IMR-90 (cell line): ENCODE measurements around the gene SYT2. TPM values are rescaled to one million over a fixed set of nuclear protein-coding genes. Genes with fewer than 3 reads are reported as not detected.

Experiments
- ATAC-seq: fragments of 200-7000 bp; cut with Tn5 transposase; 2 replicates; pipeline ENCODE4 v1.9.1; 2020; ENCODE audit warnings: low read depth, mild to moderate bottlenecking, moderate library complexity
- BruUV-seq: library from RNA; stranded (reverse); fragments of 400-500 nt; replicated peaks from 2 replicates; lab custom pipeline; 2021; lab: Mats Ljungman, UMichigan
- CTCF ChIA-PET: fragments of 300-600 bp; formaldehyde crosslinking; extraction: SDS; loops from one replicate; lab custom pipeline; 2021; ENCODE audit warnings: antibody characterized with exemption; lab: Yijun Ruan, JAX
- POLR2A ChIA-PET: fragments of 300-600 bp; sonication (Branson Sonifier 250); formaldehyde crosslinking; loops from one replicate; lab custom pipeline; 2022; ENCODE audit warnings: antibody characterized with exemption; ENCODE audit not compliant: unreplicated experiment; lab: Charles Lee
- DNase-seq: peaks from one replicate; pipeline ENCODE4 v3.0.0; 2013
- H2AFZ ChIP-seq: replicated peaks from 2 replicates; pipeline ENCODE3; 2013; ENCODE audit warnings: low read length, mild to moderate bottlenecking; ENCODE audit not compliant: poor library complexity
- H2AK5ac ChIP-seq: 2 replicates; pipeline ENCODE4 v1.6.1; 2013; ENCODE audit warnings: low read depth, low read length, inconsistent platforms
- H2AK9ac ChIP-seq: replicated peaks from 2 replicates; pipeline ENCODE3; 2013; ENCODE audit warnings: mild to moderate bottlenecking, low read depth, low read length, moderate library complexity; ENCODE audit not compliant: poor library complexity
- H2BK120ac ChIP-seq: 2 replicates; pipeline ENCODE4 v1.6.1; 2013; ENCODE audit warnings: low read depth, low read length, inconsistent platforms
- H2BK15ac ChIP-seq: 3 replicates; pipeline ENCODE4 v1.6.1; 2013; ENCODE audit warnings: low read depth, low read length, inconsistent platforms
- H2BK20ac ChIP-seq: 2 replicates; pipeline ENCODE4 v1.6.1; 2013; ENCODE audit warnings: low read depth, mild to moderate bottlenecking, inconsistent platforms, low read length, moderate library complexity
- H2BK5ac ChIP-seq: 2 replicates; pipeline ENCODE4 v1.6.1; 2013; ENCODE audit warnings: mild to moderate bottlenecking, low read depth, low read length, inconsistent platforms; ENCODE audit not compliant: poor library complexity, severe bottlenecking
- H3K14ac ChIP-seq: replicated peaks from 2 replicates; pipeline ENCODE4 v1.6.1; 2013; ENCODE audit warnings: low read depth, low read length, inconsistent platforms
- H3K18ac ChIP-seq: 2 replicates; pipeline ENCODE4 v1.6.1; 2013; ENCODE audit warnings: low read depth, low read length, control low read depth
- H3K23ac ChIP-seq: 2 replicates; pipeline ENCODE4 v1.6.1; 2013; ENCODE audit warnings: low read depth, low read length, inconsistent platforms
- H3K27ac ChIP-seq: 2 replicates; pipeline ENCODE4 v1.5.1; 2013; ENCODE audit warnings: mild to moderate bottlenecking, control low read depth, low read length; ENCODE audit not compliant: insufficient read depth
- H3K27me3 ChIP-seq: 2 replicates; pipeline ENCODE4 v1.6.1; 2013; ENCODE audit warnings: low read length; ENCODE audit not compliant: control insufficient read depth, insufficient read depth
- H3K36me3 ChIP-seq: 2 replicates; pipeline ENCODE4 v1.6.1; 2013; ENCODE audit warnings: low read length, mixed read lengths; ENCODE audit not compliant: control insufficient read depth, insufficient read depth
- H3K4ac ChIP-seq: 2 replicates; pipeline ENCODE4 v1.6.1; 2013; ENCODE audit warnings: low read depth, low read length, inconsistent platforms
- H3K4me1 ChIP-seq: 2 replicates; pipeline ENCODE4 v1.6.1; 2013; ENCODE audit warnings: low read length, mixed read lengths; ENCODE audit not compliant: control insufficient read depth, insufficient read depth
- H3K4me2 ChIP-seq: 2 replicates; pipeline ENCODE4 v1.6.1; 2013; ENCODE audit warnings: low read depth, mild to moderate bottlenecking, control low read depth, low read length, moderate library complexity
- H3K4me3 ChIP-seq: 2 replicates; pipeline ENCODE4 v1.5.1; 2013; ENCODE audit warnings: low read depth, mild to moderate bottlenecking, control low read depth, low read length, moderate library complexity; ENCODE audit not compliant: insufficient read depth
- H3K56ac ChIP-seq: 2 replicates; pipeline ENCODE4 v1.6.1; 2013; ENCODE audit warnings: low read length, inconsistent platforms; ENCODE audit not compliant: insufficient read depth; ENCODE audit errors: extremely low read depth
- H3K79me1 ChIP-seq, 2 experiments: 2 replicates each; pipeline ENCODE4 v1.6.1; 2013; ENCODE audit warnings: low read length in 2 of 2, inconsistent platforms in 1 of 2, low read depth in 1 of 2
- H3K9ac ChIP-seq: 2 replicates; pipeline ENCODE4 v1.6.1; 2013; ENCODE audit warnings: low read depth, low read length, control low read depth
- H3K9me1 ChIP-seq: 2 replicates; pipeline ENCODE4 v1.6.1; 2013; ENCODE audit warnings: low read length, inconsistent platforms; ENCODE audit not compliant: insufficient read depth
- H3K9me3 ChIP-seq: 2 replicates; pipeline ENCODE4 v1.6.1; 2013; ENCODE audit warnings: low read length; ENCODE audit not compliant: control insufficient read depth, insufficient read depth
- H4K20me1 ChIP-seq: 2 replicates; pipeline ENCODE4 v1.6.1; 2013; ENCODE audit warnings: low read length, inconsistent platforms; ENCODE audit not compliant: insufficient read depth
- H4K5ac ChIP-seq: 2 replicates; pipeline ENCODE4 v1.6.1; 2013; ENCODE audit warnings: mild to moderate bottlenecking, low read depth, low read length, control low read depth
- H4K8ac ChIP-seq, 2 experiments: 2 replicates each; pipeline ENCODE4 v1.6.1; 2013; ENCODE audit warnings: low read depth in 2 of 2, low read length in 2 of 2, control low read depth in 1 of 2, inconsistent platforms in 1 of 2
- H4K91ac ChIP-seq: 2 replicates; pipeline ENCODE4 v1.6.1; 2013; ENCODE audit warnings: low read depth, low read length, inconsistent platforms; ENCODE audit not compliant: insufficient read depth
- BHLHE40 ChIP-seq: fragments of 150-350 bp; IDR thresholded peaks from 2 replicates; pipeline ENCODE4 v1.6.1; 2016; ENCODE audit warnings: mild to moderate bottlenecking, low read depth, low read length
- CEBPB ChIP-seq: IDR thresholded peaks from 2 replicates; pipeline ENCODE4 v1.6.1; 2012; ENCODE audit warnings: low read depth, low read length, improper control_type of control experiment
- CHD1 ChIP-seq: IDR thresholded peaks from 2 replicates; pipeline ENCODE4 v1.6.1; 2012; ENCODE audit warnings: low read depth, low read length, improper control_type of control experiment
- CTCF ChIP-seq: conservative IDR thresholded peaks from 2 replicates; pipeline ENCODE4 v1.5.1; 2012; ENCODE audit warnings: mild to moderate bottlenecking, low read depth, low read length, improper control_type of control experiment
- FOS ChIP-seq: fragments of 150-350 bp; IDR thresholded peaks from 2 replicates; pipeline ENCODE4 v1.6.1; 2016; ENCODE audit warnings: low read depth, low read length
- MAFK ChIP-seq: IDR thresholded peaks from 2 replicates; pipeline ENCODE4 v1.6.1; 2012; ENCODE audit warnings: low read depth, low read length, improper control_type of control experiment
- MAZ ChIP-seq: IDR thresholded peaks from 2 replicates; pipeline ENCODE4 v1.6.1; 2012; ENCODE audit warnings: low read depth, mild to moderate bottlenecking, low read length, improper control_type of control experiment, moderate library complexity, borderline replicate concordance
- MXI1 ChIP-seq: IDR thresholded peaks from 2 replicates; pipeline ENCODE4 v1.6.1; 2012; ENCODE audit warnings: low read depth, mild to moderate bottlenecking, low read length, moderate library complexity, borderline replicate concordance
- NFE2L2 ChIP-seq: fragments of 150-350 bp; IDR thresholded peaks from 2 replicates; pipeline ENCODE4 v1.6.1; 2016; ENCODE audit warnings: low read depth, mild to moderate bottlenecking, low read length
- POLR2A ChIP-seq: IDR thresholded peaks from 2 replicates; pipeline ENCODE4 v1.6.1; 2012; ENCODE audit warnings: mild to moderate bottlenecking, low read depth, low read length
- RAD21 ChIP-seq: IDR thresholded peaks from 2 replicates; pipeline ENCODE4 v1.6.1; 2012; ENCODE audit warnings: low read length, improper control_type of control experiment
- RCOR1 ChIP-seq: IDR thresholded peaks from 2 replicates; pipeline ENCODE4 v1.6.1; 2012; ENCODE audit warnings: mild to moderate bottlenecking, low read length, improper control_type of control experiment; ENCODE audit not compliant: insufficient replicate concordance
- RFX5 ChIP-seq: IDR thresholded peaks from 2 replicates; pipeline ENCODE4 v1.8.0; 2012; ENCODE audit warnings: low read depth, mild to moderate bottlenecking, low read length, moderate library complexity
- SMC3 ChIP-seq: fragments of 150-350 bp; IDR thresholded peaks from 2 replicates; pipeline ENCODE4 v1.6.1; 2016; ENCODE audit warnings: low read depth, mild to moderate bottlenecking, antibody characterized with exemption, low read length, moderate library complexity
- WGBS, 2 experiments: methylation state at CpG; one replicate each; pipeline versions ENCODE4 v1.1.5 to v1.1.7; 2013; ENCODE audit warnings: missing lambda C conversion rate in 2 of 2; ENCODE audit not compliant: insufficient read length in 1 of 2; ENCODE audit errors: extremely low coverage in 2 of 2; 5-methylcytosine and 5-hydroxymethylcytosine counted together
- dilution Hi-C: fragments of 300-500 bp; cut with HindIII; formaldehyde crosslinking; loops from one replicate; pipeline ENCODE4 v1.14.3; 2018; ENCODE audit warnings: low sequenced_read_pairs; ENCODE audit not compliant: unreplicated experiment
- in situ Hi-C: fragments of 300-500 bp; cut with MboI; formaldehyde crosslinking; loops from 3 replicates; pipeline ENCODE4 v1.14.3; 2019; ENCODE audit warnings: low sequenced_read_pairs, inconsistent platforms, mixed read lengths
- intact Hi-C: fragments of 100-400 bp; cut with micrococcal nuclease; formaldehyde crosslinking; loops from 2 replicates; pipeline ENCODE4 v1.10.0; 2022
- polyA plus RNA-seq, 3 experiments: library from polyadenylated mRNA; depleted of rRNA; stranded (reverse); fragments of >200 nt; gene quantifications; 2 replicates each; pipeline ENCODE4 v1.2.3, GENCODE V29; 2012; ENCODE audit warnings: low replicate concordance in 1 of 3
- total RNA-seq: library from RNA; depleted of rRNA; stranded (reverse); fragments of >200 nt; gene quantifications from 2 replicates; pipeline ENCODE4 v1.2.3, GENCODE V29; 2012
- TF ChIP-seq, protein P1 (sequence below): fragments of 150-350 bp; IDR thresholded peaks from 2 replicates; pipeline ENCODE4 v1.6.1; 2016; ENCODE audit warnings: low read depth, mild to moderate bottlenecking, low read length, moderate library complexity, borderline replicate concordance
- TF ChIP-seq, protein P2 (sequence below): fragments of 150-350 bp; IDR thresholded peaks from 2 replicates; pipeline ENCODE4 v1.6.1; 2017; ENCODE audit warnings: mild to moderate bottlenecking, antibody characterized with exemption, low read length, low read depth

Gene SYT2
- total and polyA plus RNA-seq, 2 of the 4 experiments (the other 2 are of a cell fraction), result under 0.01 TPM

GRCh38 chr1:202567738-202568137 is 142.5 kb downstream of the SYT2 start:
- peak overlapping the region; percentile 78 for H4K91ac ChIP-seq
- peak overlapping the region; percentile 65 for H2BK5ac ChIP-seq
- H4K20me1 ChIP-seq, result no peaks in the 10 kb centered on the region
- peak overlapping the region; percentile 41; the same call in 1 of the 2 replicates for H2AK5ac ChIP-seq
- peak overlapping the region; percentile 80 for H2BK20ac ChIP-seq
- no peaks in the 10 kb centered on the region for H3K9me3 ChIP-seq
- no peak overlapping the region for H2AK9ac ChIP-seq
- peak overlapping the region; percentile 7; the same call in 1 of the 2 replicates for H4K5ac ChIP-seq
- H3K27ac ChIP-seq, result no peak overlapping the region
- H3K4me1 ChIP-seq, result peaks cover 15% of the 10 kb centered on the region
- H3K4me2 ChIP-seq, result peak overlapping the region; percentile 18; the same call in 1 of the 2 replicates
- H3K4ac ChIP-seq, result peak overlapping the region; percentile 82
- peaks cover 5% of the 10 kb centered on the region; the same call in 1 of the 2 replicates for H3K36me3 ChIP-seq
- ChIA-PET CTCF (interaction anchor here (0.6 to 2.3 kb wide), 4 partner anchors 11 to 103 kb away, joined by 3 to 11 read pairs (median 4); no protein-coding TSS in a partner anchor), POLR2A (no interaction called here)
- peak overlapping the region; percentile 21 to 75 for H4K8ac ChIP-seq
- peak overlapping the region; percentile 82 for H3K18ac ChIP-seq
- dilution Hi-C loops (no loop called here), intact Hi-C loops (no loop called here), in situ Hi-C loops (no loop called here)
- H3K27me3 ChIP-seq, result no peaks in the 10 kb centered on the region
- BruUV-seq, result no TSS peak
- H3K23ac ChIP-seq, result peak overlapping the region; percentile 63; the same call in 1 of the 2 replicates
- peak overlapping the region; percentile 82 for H3K14ac ChIP-seq
- DNase-seq (no peak), ATAC-seq (peak; percentile 46)
- TF ChIP-seq RFX5 (no peak), MAZ (no peak), FOS (no peak), CHD1 (no peak), NFE2L2 (no peak), BHLHE40 (no peak), RCOR1 (no peak), SMC3 (no peak), MXI1 (no peak), POLR2A (no peak), RAD21 (no peak), MAFK (no peak), CEBPB (no peak), CTCF (no peak)
- TF ChIP-seq, protein P1, sequence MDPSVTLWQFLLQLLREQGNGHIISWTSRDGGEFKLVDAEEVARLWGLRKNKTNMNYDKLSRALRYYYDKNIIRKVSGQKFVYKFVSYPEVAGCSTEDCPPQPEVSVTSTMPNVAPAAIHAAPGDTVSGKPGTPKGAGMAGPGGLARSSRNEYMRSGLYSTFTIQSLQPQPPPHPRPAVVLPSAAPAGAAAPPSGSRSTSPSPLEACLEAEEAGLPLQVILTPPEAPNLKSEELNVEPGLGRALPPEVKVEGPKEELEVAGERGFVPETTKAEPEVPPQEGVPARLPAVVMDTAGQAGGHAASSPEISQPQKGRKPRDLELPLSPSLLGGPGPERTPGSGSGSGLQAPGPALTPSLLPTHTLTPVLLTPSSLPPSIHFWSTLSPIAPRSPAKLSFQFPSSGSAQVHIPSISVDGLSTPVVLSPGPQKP, result no peak
- TF ChIP-seq, protein P2, sequence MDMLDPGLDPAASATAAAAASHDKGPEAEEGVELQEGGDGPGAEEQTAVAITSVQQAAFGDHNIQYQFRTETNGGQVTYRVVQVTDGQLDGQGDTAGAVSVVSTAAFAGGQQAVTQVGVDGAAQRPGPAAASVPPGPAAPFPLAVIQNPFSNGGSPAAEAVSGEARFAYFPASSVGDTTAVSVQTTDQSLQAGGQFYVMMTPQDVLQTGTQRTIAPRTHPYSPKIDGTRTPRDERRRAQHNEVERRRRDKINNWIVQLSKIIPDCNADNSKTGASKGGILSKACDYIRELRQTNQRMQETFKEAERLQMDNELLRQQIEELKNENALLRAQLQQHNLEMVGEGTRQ, result no peak
- H2BK120ac ChIP-seq, result peak overlapping the region; percentile 87
- H3K9ac ChIP-seq, result no peak overlapping the region
- no CpG with 5 or more reads among the region's 4 CpGs for WGBS, 2 experiments
- H3K79me1 ChIP-seq, result no peaks in the 10 kb centered on the region
- no peak overlapping the region for H3K4me3 ChIP-seq
- no peak overlapping the region for H2AFZ ChIP-seq
- peaks cover 6% of the 10 kb centered on the region for H3K9me1 ChIP-seq
- H2BK15ac ChIP-seq, result peak overlapping the region; percentile 61; the same call in 2 of the 3 replicates
- H3K56ac ChIP-seq, result no peak overlapping the region
